H9 (cell line): Measurements from ENCODE around the gene SDR42E2. TPM values are rescaled to one million over a fixed set of nuclear protein-coding genes. Genes with fewer than 3 reads are reported as not detected.

Experiments
- DNase-seq: peaks from one replicate; pipeline ENCODE4 v3.0.0-alpha.2; 2017
- H2AFZ ChIP-seq: one replicate; pipeline ENCODE4 v1.6.1; 2013; ENCODE audit warnings: mild to moderate bottlenecking, low read length, control low read depth, moderate library complexity
- H2AK5ac ChIP-seq: 2 replicates; pipeline ENCODE4 v1.6.1; 2013; ENCODE audit warnings: low read length, control low read depth, mixed read lengths; ENCODE audit not compliant: insufficient read length
- H2BK120ac ChIP-seq: one replicate; pipeline ENCODE4 v1.6.1; 2013; ENCODE audit warnings: low read depth, mild to moderate bottlenecking, low read length, control low read depth, inconsistent platforms; ENCODE audit not compliant: poor library complexity, severe bottlenecking
- H2BK12ac ChIP-seq: 2 replicates; pipeline ENCODE4 v1.6.1; 2013; ENCODE audit warnings: low read length, control low read depth, mixed read lengths, low read depth; ENCODE audit not compliant: insufficient read length
- H2BK15ac ChIP-seq: 2 replicates; pipeline ENCODE4 v1.6.1; 2013; ENCODE audit warnings: low read depth, low read length, control low read depth
- H2BK20ac ChIP-seq: one replicate; pipeline ENCODE4 v1.6.1; 2013; ENCODE audit warnings: low read depth, mild to moderate bottlenecking, low read length, control low read depth, inconsistent platforms; ENCODE audit not compliant: poor library complexity, severe bottlenecking
- H2BK5ac ChIP-seq: 2 replicates; pipeline ENCODE4 v1.6.1; 2013; ENCODE audit warnings: low read length, control low read depth, mixed read lengths; ENCODE audit not compliant: insufficient read length
- H3K14ac ChIP-seq: 2 replicates; pipeline ENCODE4 v1.6.1; 2013; ENCODE audit warnings: low read length, control low read depth; ENCODE audit not compliant: insufficient read depth
- H3K18ac ChIP-seq: 2 replicates; pipeline ENCODE4 v1.6.1; 2013; ENCODE audit warnings: low read depth, mild to moderate bottlenecking, mixed read lengths, low read length, control low read depth; ENCODE audit not compliant: insufficient read length
- H3K23ac ChIP-seq: 2 replicates; pipeline ENCODE4 v1.6.1; 2013; ENCODE audit warnings: low read length, control low read depth, mixed read lengths, low read depth; ENCODE audit not compliant: insufficient read length
- H3K23me2 ChIP-seq: 2 replicates; pipeline ENCODE4 v1.6.1; 2013; ENCODE audit warnings: low read depth, mild to moderate bottlenecking, mixed read lengths, low read length, control low read depth; ENCODE audit not compliant: insufficient read length, poor library complexity, severe bottlenecking
- H3K27ac ChIP-seq: 2 replicates; pipeline ENCODE4 v1.5.1; 2013; ENCODE audit warnings: low read length, control low read depth, mixed read lengths, low read depth; ENCODE audit not compliant: insufficient read length
- H3K27me3 ChIP-seq: 2 replicates; pipeline ENCODE4 v1.6.1; 2013; ENCODE audit warnings: low read length, control low read depth, inconsistent platforms; ENCODE audit not compliant: insufficient read depth
- H3K4ac ChIP-seq: 2 replicates; pipeline ENCODE4 v1.6.1; 2013; ENCODE audit warnings: low read depth, mild to moderate bottlenecking, control low read depth, inconsistent platforms, low read length, moderate library complexity
- H3K4me1 ChIP-seq: 2 replicates; pipeline ENCODE4 v1.6.1; 2013; ENCODE audit warnings: low read length, control low read depth, inconsistent platforms; ENCODE audit not compliant: insufficient read depth
- H3K4me2 ChIP-seq: 2 replicates; pipeline ENCODE4 v1.6.1; 2013; ENCODE audit warnings: low read length, control low read depth, mixed read lengths; ENCODE audit not compliant: insufficient read length, insufficient read depth
- H3K56ac ChIP-seq: 2 replicates; pipeline ENCODE4 v1.6.1; 2013; ENCODE audit warnings: low read depth, mild to moderate bottlenecking, mixed read lengths, low read length, control low read depth; ENCODE audit not compliant: insufficient read length
- H3K79me1 ChIP-seq: 2 replicates; pipeline ENCODE4 v1.6.1; 2013; ENCODE audit warnings: low read depth, mild to moderate bottlenecking, moderate library complexity, low read length, control low read depth, inconsistent platforms; ENCODE audit not compliant: insufficient read depth, poor library complexity, severe bottlenecking
- H3K79me2 ChIP-seq: 2 replicates; pipeline ENCODE4 v1.6.1; 2013; ENCODE audit warnings: low read length, control low read depth, inconsistent platforms; ENCODE audit not compliant: insufficient read depth
- H3K9ac ChIP-seq: 2 replicates; pipeline ENCODE4 v1.6.1; 2013; ENCODE audit warnings: low read length, control low read depth, mixed read lengths; ENCODE audit not compliant: insufficient read length; ENCODE audit errors: extremely low read depth
- H3K9me3 ChIP-seq: one replicate; pipeline ENCODE4 v1.6.1; 2013; ENCODE audit warnings: low read depth, low read length, inconsistent platforms; ENCODE audit not compliant: control insufficient read depth
- H3T11ph ChIP-seq: one replicate; pipeline ENCODE4 v1.6.1; 2013; ENCODE audit warnings: mild to moderate bottlenecking, low read length, control low read depth, inconsistent platforms
- H4K20me1 ChIP-seq: one replicate; pipeline ENCODE4 v1.6.1; 2013; ENCODE audit not compliant: control insufficient read depth, insufficient read length, insufficient read depth
- H4K5ac ChIP-seq: 2 replicates; pipeline ENCODE4 v1.6.1; 2013; ENCODE audit warnings: low read depth, mild to moderate bottlenecking, mixed read lengths, low read length, control low read depth; ENCODE audit not compliant: insufficient read length
- H4K8ac ChIP-seq: replicated peaks from 2 replicates; pipeline ENCODE4 v1.6.1; 2013; ENCODE audit warnings: low read length, control low read depth, mixed read lengths, low read depth; ENCODE audit not compliant: insufficient read length
- H4K91ac ChIP-seq: 2 replicates; pipeline ENCODE4 v1.6.1; 2013; ENCODE audit warnings: low read depth, mild to moderate bottlenecking, moderate library complexity, mixed read lengths, low read length, control low read depth; ENCODE audit not compliant: insufficient read length
- H3K27ac Mint-ChIP-seq, 3 experiments: 2 replicates in 2 of 3; 3 replicates in 1 of 3; pipeline ENCODE4 v1.8.0; 2020 to 2021; ENCODE audit warnings: mixed read lengths in 3 of 3, mild to moderate bottlenecking in 1 of 3, moderate library complexity in 1 of 3
- H3K27me3 Mint-ChIP-seq: 2 replicates; pipeline ENCODE4 v1.8.0; 2021; ENCODE audit warnings: low read depth, mild to moderate bottlenecking, moderate library complexity, mixed read lengths
- H3K36me3 Mint-ChIP-seq, 3 experiments: 2 replicates in 2 of 3; 3 replicates in 1 of 3; pipeline ENCODE4 v1.8.0; 2020 to 2021; ENCODE audit warnings: low read depth in 3 of 3, mixed read lengths in 3 of 3; ENCODE audit not compliant: insufficient read depth in 1 of 3
- H3K4me1 Mint-ChIP-seq, 2 experiments: 2 replicates each; pipeline ENCODE4 v1.8.0; 2020; ENCODE audit warnings: mixed read lengths in 2 of 2
- H3K4me3 Mint-ChIP-seq, 2 experiments: 2 replicates in 1 of 2; 3 replicates in 1 of 2; pipeline ENCODE4 v1.8.0; 2020 to 2021; ENCODE audit warnings: mild to moderate bottlenecking in 2 of 2, mixed read lengths in 2 of 2, moderate library complexity in 1 of 2
- H3K9me3 Mint-ChIP-seq, 2 experiments: 2 replicates in 1 of 2; 3 replicates in 1 of 2; pipeline ENCODE4 v1.8.0; 2020; ENCODE audit warnings: mild to moderate bottlenecking in 2 of 2, mixed read lengths in 2 of 2, moderate library complexity in 1 of 2
- CTCF ChIP-seq: fragments of 200-600 bp; sonication (generic); conservative IDR thresholded peaks from 3 replicates; pipeline ENCODE4 v1.8.0; 2021; ENCODE audit warnings: antibody characterized with exemption, mild to moderate bottlenecking
- total RNA-seq: library from RNA; stranded (reverse); gene quantifications from 2 replicates; pipeline ENCODE4 v1.2.1, GENCODE V29; 2021

SDR42E2 gene
- total RNA-seq, 1 experiment from 2014 or later = 0.09 TPM

- TF ChIP-seq CTCF = no peak
- Mint-ChIP-seq H3K4me1 (peaks cover 22 to 23% of the 10 kb centered on the region in 2 experiments), H3K27ac (no peak overlapping the region; a peak in 1 of 7 replicates), H3K27me3 (peaks cover 2% of the 10 kb centered on the region; the same call in 1 of the 2 replicates), H3K36me3 (peaks cover 0 to 2% (median 0%) of the 10 kb centered on the region in 3 experiments; a peak in 1 of 7 replicates), H3K9me3 (peaks cover 3 to 4% of the 10 kb centered on the region in 2 experiments; a peak in 3 of 5 replicates), H3K4me3 (peak overlapping the region; percentile 80 to 90)
- no peak overlapping the region for H3K18ac ChIP-seq
- no peaks in the 10 kb centered on the region for H4K20me1 ChIP-seq
- H2BK20ac ChIP-seq = no peak overlapping the region
- H3K9ac ChIP-seq = no peak overlapping the region
- no peak overlapping the region for H3K14ac ChIP-seq
- no peaks in the 10 kb centered on the region for H3K79me1 ChIP-seq
- no peaks in the 10 kb centered on the region; the same call in 1 of the 2 replicates for H3K4me1 ChIP-seq
- H4K5ac ChIP-seq = no peak overlapping the region
- H3K4me2 ChIP-seq = peak overlapping the region; percentile 53
- no peak overlapping the region for H3K56ac ChIP-seq
- H4K91ac ChIP-seq = no peak overlapping the region
- H3K79me2 ChIP-seq = no peaks in the 10 kb centered on the region
- no peak overlapping the region for H3K4ac ChIP-seq
- no peaks in the 10 kb centered on the region for H3K9me3 ChIP-seq
- no peak overlapping the region for H2AFZ ChIP-seq
- H4K8ac ChIP-seq = no peak overlapping the region
- peaks cover 3% of the 10 kb centered on the region for H3K23me2 ChIP-seq
- no peak overlapping the region for H3K27ac ChIP-seq
- H3K23ac ChIP-seq = no peak overlapping the region
- H3K27me3 ChIP-seq = no peaks in the 10 kb centered on the region
- H3T11ph ChIP-seq = no peak overlapping the region
- H2BK12ac ChIP-seq = no peak overlapping the region
- H2AK5ac ChIP-seq = no peak overlapping the region
- H2BK120ac ChIP-seq = no peak overlapping the region
- DNase-seq = no peak
- no peak overlapping the region for H2BK5ac ChIP-seq
- no peak overlapping the region for H2BK15ac ChIP-seq
Measured at GRCh38 chr16:22195445-22195694, 33.1 kb downstream of the SDR42E2 start.
